ENCODE results near the gene CAB39. TPM values are rescaled to one million over a fixed set of nuclear protein-coding genes. Genes with fewer than 3 reads are reported as not detected.
"Not testable (repeated sequence)": the region's sequence is repeated elsewhere in the genome, so short reads cannot be mapped to it uniquely, and the experiment has no call there.

Gene CAB39
- total and polyA plus RNA-seq, 2 donors (not counting 3 experiments of a cell fraction or from before 2014, with no cell fraction given) = 25.7 to 53.7 TPM

DNA sequence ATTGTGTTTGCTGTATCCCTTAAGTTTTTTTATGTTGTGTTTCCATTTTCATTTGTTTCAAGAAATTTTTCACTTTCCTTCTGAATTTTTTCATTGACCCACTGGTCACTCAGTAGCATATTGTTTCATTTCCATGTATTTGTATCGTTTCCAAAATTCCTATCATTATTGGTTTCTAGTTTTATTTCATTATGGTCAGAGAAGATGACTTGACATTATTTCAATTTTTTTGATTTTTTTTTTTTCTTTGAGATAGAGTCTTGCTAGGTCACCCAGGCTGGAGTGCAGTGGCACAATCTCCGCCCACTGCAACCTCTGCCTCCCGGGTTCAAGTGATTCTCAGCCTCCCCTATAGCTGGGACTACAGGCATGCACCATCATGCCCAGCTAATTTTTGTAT is 11.3 kb upstream of the CAB39 start:
- Histone ChIP-seq H3K9me3 (replicated peaks; ENCODE audit: control insufficient read depth, insufficient read depth, low read length) (no peaks in the 10 kb centered on the region), H3K36me3 (ENCODE audit: control insufficient read depth in 2 of 2, extremely low read depth in 1 of 2, insufficient read depth in 2 of 2, low read length in 2 of 2) (no peaks in the 10 kb centered on the region), H3K4me1 (ENCODE audit: control insufficient read depth, extremely low read depth, insufficient read depth, low read length) (no peaks in the 10 kb centered on the region), H3K9ac (replicated peaks; ENCODE audit: extremely low read depth, insufficient read depth, low read length) (no peak overlapping the region), H3K4me2 (ENCODE audit: insufficient read depth, low read length) (no peak overlapping the region), H3K27me3 (ENCODE audit: control insufficient read depth in 2 of 2, insufficient read depth in 2 of 2, low read length in 2 of 2) (peaks cover 0 to 5% of the 10 kb centered on the region in 2 experiments), H3K9me1 (replicated peaks; ENCODE audit: control insufficient read depth, extremely low read depth, insufficient read depth, low read length) (no peaks in the 10 kb centered on the region), H3K4me3 (replicated peaks in 1 of 3; ENCODE audit: insufficient read depth in 1 of 3, low read depth in 1 of 3, low read length in 3 of 3) (no peak overlapping the region), H3K27ac (ENCODE audit: insufficient read depth, low read depth, low read length) (no peak overlapping the region), H2AFZ (ENCODE audit: low read depth, low read length) (no peak overlapping the region), H3K79me2 (ENCODE audit: control insufficient read depth, insufficient read depth, low read length) (no peaks in the 10 kb centered on the region), H4K20me1 (replicated peaks; ENCODE audit: control insufficient read depth, extremely low read depth, insufficient read depth, low read length) (no peaks in the 10 kb centered on the region)
- intact Hi-C loops (cut with micrococcal nuclease) (no loop called here), dilution Hi-C loops (cut with MboI; ENCODE audit: extremely low pct_ligation_motif_present, low sequenced_read_pairs) (no loop called here)
- FAIRE-seq = no peak
- no TSS peak for BruUV-seq (replicated peaks)
- TF ChIP-seq MAX (IDR thresholded peaks at IDR 0.05; ENCODE audit: insufficient read depth, insufficient read length) (no peak), MYC (IDR thresholded peaks at IDR 0.05; ENCODE audit: low read depth, low read length) (no peak), JUN (IDR thresholded peaks at IDR 0.05; ENCODE audit: borderline replicate concordance, insufficient read depth, insufficient read length, low read depth) (no peak)
- TF ChIP-seq, protein P1, sequence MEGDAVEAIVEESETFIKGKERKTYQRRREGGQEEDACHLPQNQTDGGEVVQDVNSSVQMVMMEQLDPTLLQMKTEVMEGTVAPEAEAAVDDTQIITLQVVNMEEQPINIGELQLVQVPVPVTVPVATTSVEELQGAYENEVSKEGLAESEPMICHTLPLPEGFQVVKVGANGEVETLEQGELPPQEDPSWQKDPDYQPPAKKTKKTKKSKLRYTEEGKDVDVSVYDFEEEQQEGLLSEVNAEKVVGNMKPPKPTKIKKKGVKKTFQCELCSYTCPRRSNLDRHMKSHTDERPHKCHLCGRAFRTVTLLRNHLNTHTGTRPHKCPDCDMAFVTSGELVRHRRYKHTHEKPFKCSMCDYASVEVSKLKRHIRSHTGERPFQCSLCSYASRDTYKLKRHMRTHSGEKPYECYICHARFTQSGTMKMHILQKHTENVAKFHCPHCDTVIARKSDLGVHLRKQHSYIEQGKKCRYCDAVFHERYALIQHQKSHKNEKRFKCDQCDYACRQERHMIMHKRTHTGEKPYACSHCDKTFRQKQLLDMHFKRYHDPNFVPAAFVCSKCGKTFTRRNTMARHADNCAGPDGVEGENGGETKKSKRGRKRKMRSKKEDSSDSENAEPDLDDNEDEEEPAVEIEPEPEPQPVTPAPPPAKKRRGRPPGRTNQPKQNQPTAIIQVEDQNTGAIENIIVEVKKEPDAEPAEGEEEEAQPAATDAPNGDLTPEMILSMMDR (IDR thresholded peaks at IDR 0.05; ENCODE audit: extremely low read depth in 1 of 2, insufficient read depth in 1 of 2, low read depth in 1 of 2, low read length in 2 of 2) = no peak
- POLR2A ChIA-PET = no interaction called here
- CTCF ChIA-PET = interaction anchor here (1.2 kb wide), 1 partner anchor 13 kb away, joined by 3 read pairs; no protein-coding TSS in a partner anchor
- no peak for DNase-seq (ENCODE audit: low read depth, low spot score)

DNA sequence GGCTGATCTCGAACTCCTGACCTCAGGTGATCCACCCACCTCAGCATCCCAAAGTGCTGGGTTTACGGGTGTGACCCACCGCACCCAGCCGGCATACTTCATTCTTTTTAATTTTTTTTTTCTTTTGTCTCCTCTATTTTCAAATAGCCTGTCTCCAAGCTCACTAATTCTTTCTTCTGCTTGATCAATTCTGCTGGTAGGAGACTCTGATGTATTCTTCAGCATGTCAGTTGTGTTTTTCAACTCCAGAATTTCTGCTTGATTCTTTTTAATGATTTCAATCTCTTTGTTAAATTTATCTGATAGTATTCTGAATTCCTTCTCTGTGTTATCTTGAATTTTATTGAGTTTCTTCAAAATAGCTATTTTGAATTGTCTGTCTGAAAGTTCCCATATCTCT is 10.2 kb upstream of the CAB39 start:
- CTCF ChIA-PET; H4K20me1 ChIP-seq (replicated peaks; ENCODE audit: control insufficient read depth, extremely low read depth, insufficient read depth, low read length); H3K4me3 ChIP-seq (replicated peaks in 1 of 3; ENCODE audit: insufficient read depth in 1 of 3, low read depth in 1 of 3, low read length in 3 of 3); H3K36me3 ChIP-seq (ENCODE audit: control insufficient read depth in 2 of 2, extremely low read depth in 1 of 2, insufficient read depth in 2 of 2, low read length in 2 of 2); DNase-seq (ENCODE audit: low read depth, low spot score); BruUV-seq (replicated peaks); H3K9me3 ChIP-seq (replicated peaks; ENCODE audit: control insufficient read depth, insufficient read depth, low read length); POLR2A ChIA-PET; H3K27me3 ChIP-seq (ENCODE audit: control insufficient read depth in 2 of 2, insufficient read depth in 2 of 2, low read length in 2 of 2); FAIRE-seq; intact Hi-C loops (cut with micrococcal nuclease); dilution Hi-C loops (cut with MboI; ENCODE audit: extremely low pct_ligation_motif_present, low sequenced_read_pairs); H3K4me2 ChIP-seq (ENCODE audit: insufficient read depth, low read length); H2AFZ ChIP-seq (ENCODE audit: low read depth, low read length); H3K9ac ChIP-seq (replicated peaks; ENCODE audit: extremely low read depth, insufficient read depth, low read length); H3K79me2 ChIP-seq (ENCODE audit: control insufficient read depth, insufficient read depth, low read length); H3K4me1 ChIP-seq (ENCODE audit: control insufficient read depth, extremely low read depth, insufficient read depth, low read length); H3K27ac ChIP-seq (ENCODE audit: insufficient read depth, low read depth, low read length); H3K9me1 ChIP-seq (replicated peaks; ENCODE audit: control insufficient read depth, extremely low read depth, insufficient read depth, low read length): not testable (repeated sequence)

Measured in endothelial cell of umbilical vein (primary cell).